Esophagus squamous epithelium (tissue), 5 donors: ENCODE results near the gene MAP3K7CL. TPM values are rescaled to one million over a fixed set of nuclear protein-coding genes. Genes with fewer than 3 reads are reported as not detected.

Experiments
- DNase-seq: peaks from one replicate; lab custom pipeline; 2025; lab: John Stamatoyannopoulos, UW
- H3K27ac ChIP-seq, 4 donors: fragments of 200-600 bp; sonication (generic); one replicate each; pipeline ENCODE4 v1.5.1; 2016 to 2019; ENCODE audit warnings: mild to moderate bottlenecking in 1 of 4
- H3K27me3 ChIP-seq, 4 donors: fragments of 200-600 bp; sonication (generic); 1 replicate in 3 of 4; 2 replicates in 1 of 4; pipeline versions ENCODE4 v1.5.1 to v1.6.0; 2017 to 2021; ENCODE audit warnings: antibody characterized with exemption in 1 of 4
- H3K36me3 ChIP-seq, 3 donors: fragments of 200-600 bp; sonication (generic); one replicate each; pipeline ENCODE4 v1.5.1; 2016 to 2019
- H3K4me1 ChIP-seq, 3 donors: fragments of 200-600 bp; sonication (generic); one replicate each; pipeline ENCODE4 v1.5.1; 2017 to 2019
- H3K4me3 ChIP-seq, 4 donors: fragments of 200-600 bp; sonication (generic); 1 replicate in 3 of 4; 2 replicates in 1 of 4; pipeline ENCODE4 v1.5.1; 2016 to 2019; ENCODE audit warnings: mild to moderate bottlenecking in 2 of 4, moderate library complexity in 1 of 4
- H3K9me3 ChIP-seq, 3 donors: fragments of 200-600 bp; sonication (generic); one replicate each; pipeline ENCODE4 v1.5.1; 2016 to 2019
- POLR2A ChIP-seq, 4 donors: fragments of 450-650 bp; IDR thresholded peaks; one replicate each; pipeline ENCODE4 v1.6.1; 2017; ENCODE audit warnings: antibody characterized with exemption in 4 of 4, mild to moderate bottlenecking in 4 of 4, moderate library complexity in 3 of 4
- WGBS, 2 donors: methylation state at CpG; one replicate each; pipeline ENCODE4 v1.1.5; 2018; 5-methylcytosine and 5-hydroxymethylcytosine counted together
- intact Hi-C: fragments of 100-400 bp; cut with DNase I; formaldehyde crosslinking; loops from one replicate; pipeline ENCODE4 v1.15.0; 2022
- total RNA-seq, 4 donors: library from RNA; depleted of rRNA; stranded (reverse); fragments of >200 nt; gene quantifications; one replicate each; pipeline ENCODE4 v1.1.0, GENCODE V29; 2016
- TF ChIP-seq, protein P1 (sequence below), 6 experiments: fragments of 450-650 bp in 4 of 6; fragments of 200-600 bp in 2 of 6; sonication (generic) in 2 of 6; IDR thresholded peaks; one replicate each; pipeline ENCODE4 v1.5.1; 2016 to 2019; ENCODE audit warnings: antibody characterized with exemption in 6 of 6, mild to moderate bottlenecking in 4 of 6, moderate library complexity in 4 of 6
- donor health status: DM: yes; HTN: yes; CAD: no.

The MAP3K7CL gene
- total RNA-seq, 4 donors from 2014 or later = 1.7 to 7.8 (median 6.9) TPM

DNA sequence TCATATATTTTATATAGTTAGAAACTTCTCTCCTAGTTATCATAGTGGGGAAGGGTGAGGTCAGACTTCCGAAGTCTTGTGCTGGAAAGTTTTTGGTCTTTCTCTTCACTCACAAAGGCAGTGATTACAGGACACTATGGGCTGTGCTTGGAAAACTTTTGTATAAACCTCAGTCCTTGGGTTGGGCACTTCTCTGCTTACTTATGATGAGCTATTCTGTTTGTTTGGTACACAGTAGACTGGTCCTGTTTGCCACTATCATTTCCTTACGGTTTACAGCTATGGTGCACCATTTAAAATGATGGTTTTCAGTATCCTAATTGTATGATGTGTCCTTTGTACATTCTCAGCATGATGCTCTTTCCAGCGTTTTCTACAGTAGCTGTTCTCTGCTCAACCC lies 75.5 kb downstream of the MAP3K7CL start:
- intact Hi-C loops = no loop called here
- Histone ChIP-seq H3K27me3 (no peaks in the 10 kb centered on the region), H3K36me3 (no peaks in the 10 kb centered on the region), H3K4me3 (no peak overlapping the region), H3K9me3 (peaks cover 0 to 6% (median 0%) of the 10 kb centered on the region in 3 donors), H3K27ac (no peak overlapping the region), H3K4me1 (no peaks in the 10 kb centered on the region)
- WGBS, 2 donors = 88% methylated on average over 3 of the region's 3 CpGs
- no peak for DNase-seq
- TF ChIP-seq, protein P1, sequence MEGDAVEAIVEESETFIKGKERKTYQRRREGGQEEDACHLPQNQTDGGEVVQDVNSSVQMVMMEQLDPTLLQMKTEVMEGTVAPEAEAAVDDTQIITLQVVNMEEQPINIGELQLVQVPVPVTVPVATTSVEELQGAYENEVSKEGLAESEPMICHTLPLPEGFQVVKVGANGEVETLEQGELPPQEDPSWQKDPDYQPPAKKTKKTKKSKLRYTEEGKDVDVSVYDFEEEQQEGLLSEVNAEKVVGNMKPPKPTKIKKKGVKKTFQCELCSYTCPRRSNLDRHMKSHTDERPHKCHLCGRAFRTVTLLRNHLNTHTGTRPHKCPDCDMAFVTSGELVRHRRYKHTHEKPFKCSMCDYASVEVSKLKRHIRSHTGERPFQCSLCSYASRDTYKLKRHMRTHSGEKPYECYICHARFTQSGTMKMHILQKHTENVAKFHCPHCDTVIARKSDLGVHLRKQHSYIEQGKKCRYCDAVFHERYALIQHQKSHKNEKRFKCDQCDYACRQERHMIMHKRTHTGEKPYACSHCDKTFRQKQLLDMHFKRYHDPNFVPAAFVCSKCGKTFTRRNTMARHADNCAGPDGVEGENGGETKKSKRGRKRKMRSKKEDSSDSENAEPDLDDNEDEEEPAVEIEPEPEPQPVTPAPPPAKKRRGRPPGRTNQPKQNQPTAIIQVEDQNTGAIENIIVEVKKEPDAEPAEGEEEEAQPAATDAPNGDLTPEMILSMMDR (IDR thresholded peaks at IDR 0.05) = no peak
- no peak for TF ChIP-seq POLR2A (IDR thresholded peaks at IDR 0.05)

DNA sequence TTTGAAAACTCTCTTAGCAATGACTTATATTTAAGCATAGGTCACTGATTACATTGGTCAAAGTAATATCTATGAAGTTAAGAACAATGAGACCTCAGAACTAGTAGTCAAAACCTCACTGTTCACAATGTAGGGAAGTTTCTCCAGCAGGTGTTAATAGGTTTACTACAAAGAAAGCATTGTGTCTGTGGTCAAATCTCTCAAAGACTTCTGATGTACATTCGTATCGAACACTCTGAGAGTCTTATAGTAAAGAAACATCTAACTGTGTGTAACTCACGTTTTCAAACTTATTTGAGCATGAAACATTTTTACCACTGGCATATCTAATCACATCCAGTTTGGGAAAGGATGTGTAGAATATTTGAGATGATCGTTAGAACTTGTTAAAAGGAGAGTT lies 76.0 kb downstream of the MAP3K7CL start:
- Histone ChIP-seq H3K27ac (no peak overlapping the region), H3K9me3 (peaks cover 0 to 2% (median 0%) of the 10 kb centered on the region in 3 donors), H3K36me3 (no peaks in the 10 kb centered on the region), H3K4me3 (no peak overlapping the region), H3K4me1 (no peaks in the 10 kb centered on the region), H3K27me3 (no peaks in the 10 kb centered on the region)
- TF ChIP-seq, protein P1 (IDR thresholded peaks at IDR 0.05) = no peak
- no peak for TF ChIP-seq POLR2A (IDR thresholded peaks at IDR 0.05)
- no peak for DNase-seq
- intact Hi-C loops = no loop called here
- WGBS, 2 donors = 81 to 86% methylated on average over 4 of the region's 4 CpGs

DNA sequence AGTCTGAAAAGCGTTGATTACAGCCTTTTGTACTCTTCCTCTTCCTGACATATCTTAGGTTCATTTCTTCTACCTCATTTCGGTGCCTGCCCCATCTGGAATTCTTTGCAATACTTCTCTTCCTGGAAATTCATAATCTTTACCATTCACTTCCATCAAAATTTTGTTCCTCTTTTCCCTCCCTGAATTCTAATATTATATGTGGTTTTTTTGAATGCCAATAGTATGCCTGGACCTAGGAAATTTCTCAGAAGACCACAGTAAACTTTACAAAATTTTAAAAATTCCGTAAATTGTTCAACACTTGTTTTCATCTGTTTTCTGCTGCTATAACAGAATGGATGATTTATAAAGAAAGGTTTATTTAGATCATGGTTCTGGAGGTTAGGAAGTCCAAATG lies 76.8 kb downstream of the MAP3K7CL start:
- no peak for DNase-seq
- WGBS, 2 donors = 69 to 88% methylated on average over 3 of the region's 3 CpGs
- no peak for TF ChIP-seq POLR2A (IDR thresholded peaks at IDR 0.05)
- TF ChIP-seq, protein P1 (IDR thresholded peaks at IDR 0.05) = no peak
- Histone ChIP-seq H3K36me3 (no peaks in the 10 kb centered on the region), H3K4me3 (no peak overlapping the region), H3K27ac (no peak overlapping the region), H3K4me1 (no peaks in the 10 kb centered on the region), H3K27me3 (no peaks in the 10 kb centered on the region), H3K9me3 (no peaks in the 10 kb centered on the region)
- intact Hi-C loops = no loop called here

GRCh38 chr21:29208044-29208681 lies 77.7 kb downstream of the MAP3K7CL start:
- no peaks in the 10 kb centered on the region for H3K36me3 ChIP-seq
- WGBS, 2 donors = 59 to 63% methylated on average over 9 of the region's 9 CpGs
- no peaks in the 10 kb centered on the region for H3K9me3 ChIP-seq
- H3K27me3 ChIP-seq = no peaks in the 10 kb centered on the region
- no peak overlapping the region for H3K4me3 ChIP-seq
- peak overlapping the region in 1 of 4 donors; percentile 26 for H3K27ac ChIP-seq
- TF ChIP-seq, protein P1 (IDR thresholded peaks at IDR 0.05) = no peak
- no peak for TF ChIP-seq POLR2A (IDR thresholded peaks at IDR 0.05)
- intact Hi-C loops = no loop called here
- no peak for DNase-seq
- no peaks in the 10 kb centered on the region for H3K4me1 ChIP-seq

DNA sequence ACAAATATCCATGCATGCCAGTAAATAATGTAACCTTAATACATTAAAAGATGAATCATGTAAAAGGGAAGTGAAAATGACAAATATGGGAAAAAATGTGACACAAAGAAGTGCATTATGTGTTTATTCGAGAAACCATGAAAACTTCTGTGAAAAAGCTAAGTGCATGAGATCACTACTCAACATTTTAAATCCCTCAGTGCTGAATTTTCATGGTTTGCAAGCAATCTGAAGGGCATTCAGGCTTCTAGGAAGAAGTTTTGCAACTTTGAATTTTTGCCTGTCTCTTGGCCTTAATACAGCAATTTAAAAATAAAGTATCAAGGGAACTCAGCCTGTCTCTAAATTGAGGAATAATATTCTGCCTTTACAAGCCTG lies 78.2 kb downstream of the MAP3K7CL start:
- no peaks in the 10 kb centered on the region for H3K9me3 ChIP-seq
- H3K27me3 ChIP-seq = no peaks in the 10 kb centered on the region
- intact Hi-C loops = no loop called here
- TF ChIP-seq POLR2A (IDR thresholded peaks at IDR 0.05) = no peak
- TF ChIP-seq, protein P1 (IDR thresholded peaks at IDR 0.05) = no peak
- H3K36me3 ChIP-seq = no peaks in the 10 kb centered on the region
- WGBS, 2 donors = 15 to 32% methylated on average over 1 of the region's 1 CpG
- H3K4me1 ChIP-seq = no peaks in the 10 kb centered on the region
- H3K27ac ChIP-seq = peak overlapping the region in 2 of 4 donors; percentile 26 to 56
- H3K4me3 ChIP-seq = no peak overlapping the region
- no peak for DNase-seq
